Measurements from ENCODE around the gene DGKZ.

Gene DGKZ

DNA sequence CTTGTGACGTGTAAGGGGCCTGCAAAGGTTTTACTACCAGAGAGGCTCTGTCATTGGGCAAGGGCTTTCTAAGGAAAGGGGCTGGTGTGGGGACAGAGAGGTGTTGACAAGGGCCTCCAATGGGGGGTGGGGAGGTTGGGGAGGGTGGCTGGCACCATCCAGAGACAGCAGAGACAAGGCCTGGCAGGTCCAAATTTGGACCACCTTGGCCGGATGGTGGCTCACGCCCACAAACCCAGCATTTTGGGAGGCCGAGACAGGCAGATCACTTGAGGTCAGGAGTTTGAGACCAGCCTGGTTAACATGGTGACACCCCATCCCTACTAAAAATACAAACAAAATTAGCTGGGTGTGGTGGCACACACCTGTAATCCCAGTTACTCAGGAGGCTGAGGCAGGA, 46.5 kb downstream of the DGKZ start:
- DNase-seq (ENCODE audit: low spot score), result no peak

DNA sequence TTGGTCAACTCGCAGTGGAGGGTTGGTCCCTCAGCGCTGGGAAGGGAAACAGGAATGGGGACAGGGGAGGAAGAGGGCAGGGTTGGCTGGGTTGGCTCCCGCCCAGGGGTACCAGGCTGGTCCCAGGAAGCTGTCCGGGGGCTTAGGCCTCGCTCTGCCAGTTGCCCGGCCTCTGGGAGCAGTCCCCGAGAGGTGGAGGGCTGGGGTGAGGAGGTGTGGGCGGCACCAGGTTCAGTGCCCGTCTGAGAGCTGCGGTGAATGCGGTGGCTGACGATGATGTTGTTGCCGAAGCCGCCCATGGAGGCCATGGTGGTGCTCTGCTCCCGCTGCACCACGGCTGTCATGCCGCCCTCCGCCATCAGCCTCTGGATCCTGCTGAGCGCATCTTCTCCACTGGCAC, 50.3 kb downstream of the DGKZ start:
- no peak for DNase-seq (ENCODE audit: low spot score)

DNA sequence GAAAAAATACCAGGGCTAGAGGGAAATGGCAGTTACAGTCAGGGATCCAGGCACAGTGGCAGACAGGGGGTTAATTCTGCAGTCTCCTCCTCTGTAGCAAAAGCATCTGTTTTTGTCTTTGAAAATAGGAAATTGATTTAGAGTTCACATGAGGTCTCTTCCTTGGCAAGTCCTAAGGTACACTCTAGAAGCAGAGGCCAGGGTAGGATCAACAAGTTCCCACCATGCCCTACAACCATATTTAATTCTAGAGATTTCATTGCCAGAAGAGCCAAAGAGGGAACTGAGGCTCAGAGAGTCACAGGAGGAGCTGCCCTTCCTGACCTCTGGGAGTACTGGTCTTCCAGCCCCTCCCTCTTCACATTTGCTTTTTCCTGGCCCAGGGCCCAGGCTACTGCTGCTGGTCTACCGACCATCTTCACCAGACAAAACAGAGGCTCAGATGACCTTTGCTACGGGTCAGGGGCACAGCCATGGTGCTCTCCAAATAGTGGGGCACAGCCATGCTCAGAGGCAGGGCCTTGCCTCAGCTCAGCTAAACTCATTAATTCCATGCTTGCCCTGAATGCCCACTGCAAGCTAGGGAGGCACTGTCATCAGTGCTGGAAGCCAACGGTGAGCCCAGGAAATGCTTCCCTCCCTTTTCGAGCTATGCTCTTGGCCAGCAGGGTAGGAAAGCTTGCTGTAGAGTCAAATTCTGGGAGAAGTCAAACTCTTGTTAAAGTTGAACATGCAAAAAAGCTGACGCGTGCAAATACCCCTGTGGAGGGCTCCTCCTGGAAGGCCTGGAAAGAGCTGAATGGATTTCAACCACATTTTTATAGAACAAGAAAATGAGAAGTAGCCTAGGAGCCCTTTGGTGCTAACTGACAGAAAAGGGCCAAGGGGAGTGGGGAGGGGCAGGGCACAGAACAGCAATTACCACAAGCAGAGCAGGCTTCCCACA, 56.0 kb downstream of the DGKZ start:
- no peak for DNase-seq (ENCODE audit: low spot score)

DNA sequence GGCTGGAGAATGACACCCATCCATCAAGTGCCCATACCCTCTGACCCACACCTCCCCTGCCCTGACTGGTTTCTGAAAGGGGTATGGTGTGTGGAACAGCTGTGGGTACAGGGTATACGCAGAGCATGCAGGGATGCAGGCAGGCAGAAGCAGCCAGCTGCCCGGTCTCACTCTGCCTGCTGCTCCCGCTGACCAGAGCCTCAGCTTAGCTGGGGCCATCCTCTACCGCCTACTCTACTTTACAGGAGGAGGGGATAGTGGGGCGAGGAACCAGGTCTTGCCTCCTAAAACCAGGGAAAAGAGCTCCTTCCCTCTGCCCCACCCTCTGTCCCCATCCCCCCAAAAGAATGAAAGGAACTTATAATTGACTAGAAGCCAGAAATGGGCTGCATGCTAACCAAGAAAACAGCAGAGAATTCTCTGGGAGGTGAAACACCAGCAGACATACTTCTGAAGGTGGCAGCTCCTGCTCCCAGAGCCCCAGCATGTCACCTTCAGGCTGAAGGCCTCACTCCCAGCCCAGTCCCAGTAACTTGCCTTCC, 57.3 kb downstream of the DGKZ start:
- DNase-seq (ENCODE audit: low spot score), result no peak

DNA sequence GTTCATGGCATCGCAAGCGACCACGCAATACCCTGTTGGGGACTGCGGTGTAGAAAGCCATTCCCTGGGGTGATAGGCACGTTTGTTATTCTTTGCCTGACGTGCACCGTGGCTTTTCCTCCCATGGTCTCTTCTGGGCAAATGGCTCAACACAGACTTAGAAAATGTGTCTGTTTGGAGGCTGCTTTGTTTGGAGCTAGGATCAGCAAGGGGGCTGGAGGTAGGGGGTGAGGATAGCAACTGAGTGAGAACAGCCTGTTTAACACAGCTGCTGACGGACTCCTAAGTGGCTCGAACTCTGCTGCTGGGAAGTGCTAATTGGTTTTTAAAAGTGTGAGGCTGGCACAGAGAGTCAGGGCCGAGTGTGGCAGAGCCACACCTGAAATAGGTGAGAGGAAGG, 60.4 kb downstream of the DGKZ start:
- no peak for DNase-seq (ENCODE audit: low spot score)

DNA sequence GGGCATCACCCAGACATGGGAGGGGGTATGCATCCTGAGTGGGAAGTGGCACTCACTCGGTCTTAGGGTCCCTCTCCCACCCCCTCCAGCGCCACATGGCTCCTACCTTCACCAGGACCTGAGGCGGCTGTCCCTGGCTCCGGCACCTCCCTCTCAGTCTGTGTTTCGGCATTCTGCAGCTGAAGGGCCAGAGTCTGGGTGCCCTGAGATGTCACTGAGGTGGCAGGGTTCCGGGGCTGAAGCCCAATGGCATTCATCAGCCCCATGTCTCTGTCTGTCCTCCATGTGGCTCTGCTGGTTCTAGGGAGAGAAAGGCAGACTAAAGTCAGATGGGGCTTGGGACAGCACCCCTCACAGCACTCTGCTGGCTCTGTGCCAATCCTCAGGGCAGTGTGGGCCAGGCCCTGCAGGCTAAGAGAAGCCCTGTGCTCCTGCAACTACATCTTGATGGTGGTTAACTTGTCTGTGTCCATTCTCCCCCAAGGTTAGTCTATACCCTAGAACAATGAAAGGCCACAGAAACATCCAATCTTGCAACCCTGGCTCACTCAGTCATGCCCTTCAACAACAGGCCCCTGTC, 61.2 kb downstream of the DGKZ start:
- no peak for DNase-seq (ENCODE audit: low spot score)

DNA sequence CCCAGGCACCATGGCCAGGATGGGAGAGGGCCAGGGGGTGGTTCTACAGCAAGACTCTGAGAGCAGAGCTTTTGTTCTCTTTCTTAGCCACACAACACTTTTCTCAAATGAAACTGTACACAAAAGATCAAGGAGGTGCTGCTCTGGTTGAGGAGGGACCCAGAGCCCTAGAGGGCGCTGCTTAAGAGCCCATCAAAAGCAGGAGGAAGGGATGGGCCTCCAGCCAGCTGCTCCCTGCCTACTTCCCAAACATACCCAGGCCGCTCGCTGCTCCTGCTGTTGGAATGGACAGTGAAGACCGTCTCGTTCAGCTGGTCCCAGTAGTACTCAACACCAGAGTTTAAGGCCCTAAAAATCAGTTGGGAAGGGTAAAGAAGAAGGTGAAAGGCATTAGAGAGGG, 62.8 kb downstream of the DGKZ start:
- no peak for DNase-seq (ENCODE audit: low spot score)

DNA sequence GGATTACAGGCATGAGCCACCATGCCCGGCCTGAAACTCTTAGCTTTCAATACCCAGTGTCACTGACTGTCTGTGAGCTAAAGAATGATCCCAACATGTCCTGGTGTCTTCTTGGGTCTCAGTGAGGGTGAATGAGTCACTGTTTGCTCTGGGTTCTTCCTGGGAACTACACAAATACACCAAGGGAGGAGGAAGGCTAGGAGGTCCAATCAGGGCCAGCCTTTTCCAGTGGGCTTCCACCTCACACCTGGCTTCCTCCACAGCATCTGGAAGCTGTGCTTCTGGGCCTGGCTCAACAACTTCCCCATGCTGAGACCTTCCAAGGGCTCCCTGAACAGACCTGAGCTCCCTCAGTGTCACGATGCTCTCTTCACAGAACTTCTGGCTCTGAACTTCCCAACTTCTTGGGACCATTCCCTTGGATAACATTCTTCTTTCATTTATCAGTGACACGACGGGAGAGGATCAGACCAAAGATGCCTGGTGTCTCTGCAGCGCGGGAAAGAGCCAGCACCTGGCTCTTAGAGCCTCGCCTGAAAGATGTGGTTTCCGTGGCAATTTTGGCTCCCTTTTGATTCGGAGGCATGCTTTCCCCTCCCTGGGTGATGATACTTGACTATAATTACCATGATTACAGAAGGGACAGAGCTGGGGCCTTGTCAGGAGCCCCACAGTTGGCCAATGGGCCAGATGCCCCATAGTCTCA, 66.7 kb downstream of the DGKZ start:
- DNase-seq (ENCODE audit: low spot score), result no peak

DNA sequence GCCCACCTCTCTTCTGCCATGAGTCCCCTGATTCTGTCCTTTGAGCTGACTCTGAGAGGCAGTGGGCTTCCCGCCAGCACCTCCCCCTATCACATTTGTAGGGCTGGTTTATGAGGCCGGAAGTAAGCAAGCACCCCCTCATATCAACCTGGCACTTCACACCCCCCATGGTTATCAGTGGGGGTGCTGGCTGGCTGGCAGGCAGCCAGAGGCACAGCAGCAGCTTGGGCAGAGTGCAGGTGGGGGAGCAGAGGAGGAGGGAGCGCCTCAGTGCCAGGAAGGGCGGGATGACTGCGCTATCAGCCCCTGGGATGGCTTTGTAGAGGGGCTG, 67.2 kb downstream of the DGKZ start:
- DNase-seq (ENCODE audit: low spot score), result no peak

DNA sequence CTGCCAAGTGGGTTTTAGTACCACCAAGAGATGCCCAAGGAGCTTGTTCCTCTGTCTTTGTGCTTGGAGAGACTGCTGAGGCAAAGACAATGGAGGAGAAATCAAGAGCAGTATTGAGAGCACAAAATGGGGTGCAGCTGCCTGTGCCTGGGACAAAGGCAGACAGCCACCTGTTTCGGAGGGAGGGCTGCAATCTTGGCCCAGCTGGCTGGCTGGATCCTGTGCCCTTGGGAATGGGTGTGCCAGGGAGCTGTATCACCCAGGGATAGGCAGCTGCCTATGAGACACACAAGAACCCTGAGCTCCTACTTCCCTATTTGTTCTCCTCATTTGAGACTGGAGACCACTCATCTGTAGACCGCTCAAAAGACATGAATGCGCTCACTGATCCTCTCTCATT, 67.6 kb downstream of the DGKZ start:
- no peak for DNase-seq (ENCODE audit: low spot score)

DNA sequence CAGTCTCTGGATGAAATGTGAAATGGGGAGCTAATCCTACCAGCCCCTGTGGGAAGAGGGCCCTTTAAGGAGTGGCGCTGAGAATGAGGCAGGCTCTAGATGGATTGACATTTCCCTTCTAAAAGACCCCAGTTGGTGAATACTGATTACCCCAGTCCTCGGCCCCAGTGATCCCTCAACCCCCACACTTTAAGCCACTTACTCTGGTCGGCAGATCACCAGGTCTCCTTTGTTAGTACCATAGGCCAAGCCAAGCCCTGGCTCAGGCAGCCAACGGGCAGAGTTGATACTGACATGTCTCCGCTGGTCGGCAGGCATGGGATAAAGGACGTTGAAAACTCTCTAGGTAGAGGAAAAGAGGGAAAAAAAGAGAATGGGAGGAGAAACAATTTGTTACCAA, 70.4 kb downstream of the DGKZ start:
- no peak for DNase-seq (ENCODE audit: low spot score)

DNA sequence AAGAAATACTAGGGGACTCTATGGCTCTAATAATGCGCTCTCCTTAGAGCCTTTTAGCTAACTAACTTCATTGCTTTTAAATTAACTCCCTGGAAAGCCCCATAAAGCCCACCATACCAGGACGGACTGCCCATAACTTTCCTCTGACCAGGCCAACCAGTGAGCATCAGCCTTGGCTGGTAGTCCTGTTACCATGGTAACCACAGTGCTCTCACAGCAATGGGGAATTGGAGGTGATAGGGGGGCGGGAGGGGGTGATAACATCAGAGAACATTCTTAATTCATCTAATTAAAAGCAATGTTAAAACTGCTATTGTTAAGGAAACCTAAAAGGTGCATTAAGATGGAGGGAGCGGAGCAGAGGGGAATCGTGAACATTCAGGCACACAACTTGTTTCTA, 71.5 kb downstream of the DGKZ start:
- no peak for DNase-seq (ENCODE audit: low spot score)

DNA sequence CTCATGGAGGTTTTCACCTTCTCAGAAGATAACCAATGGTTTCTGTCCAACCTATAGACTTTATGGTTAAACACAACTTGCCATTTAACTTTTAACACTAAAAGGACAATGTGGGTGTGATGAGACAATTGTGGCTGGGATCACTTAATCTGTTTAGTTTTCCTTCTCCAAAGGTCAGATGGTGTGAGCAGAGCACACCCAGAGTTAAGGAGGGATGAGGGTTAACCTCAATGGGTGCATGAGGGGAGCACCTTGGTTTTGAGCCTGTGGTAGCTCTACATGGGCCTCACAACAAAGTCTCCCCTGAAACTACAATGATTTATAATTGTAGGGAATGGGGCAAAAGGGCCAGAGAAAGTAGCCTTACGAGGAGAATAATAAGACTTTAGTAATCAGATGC, 73.2 kb downstream of the DGKZ start:
- no peak for DNase-seq (ENCODE audit: low spot score)

DNA sequence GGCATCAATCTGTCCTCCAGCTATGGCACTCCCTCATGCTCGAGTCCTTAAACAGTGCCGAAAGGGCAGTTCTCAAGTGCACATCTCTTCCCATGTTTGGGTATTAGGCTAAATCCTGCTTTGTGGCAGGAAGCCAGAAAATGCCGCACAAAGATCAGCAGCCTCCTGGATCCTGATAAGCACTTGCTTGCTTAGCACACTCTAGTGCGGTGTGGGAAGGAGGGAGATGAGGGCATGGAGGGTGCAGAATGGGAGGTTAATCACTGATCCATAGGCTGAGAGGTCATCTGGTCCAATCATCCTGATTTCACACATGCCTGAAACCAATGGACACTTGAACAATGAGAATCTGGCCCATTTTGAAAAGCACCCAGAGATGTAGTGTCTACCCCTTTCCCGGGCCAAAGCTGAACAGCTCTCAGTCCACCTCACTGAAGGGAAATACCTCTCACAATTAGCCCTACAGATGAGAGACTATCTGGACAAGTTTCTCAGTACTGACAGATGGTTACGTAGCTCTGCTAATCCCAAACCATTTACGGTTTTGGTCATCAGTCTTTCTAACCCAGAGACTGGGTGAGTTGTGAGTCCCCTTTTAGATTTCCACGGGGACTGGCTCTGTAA, 74.1 kb downstream of the DGKZ start:
- no peak for DNase-seq (ENCODE audit: low spot score)

DNA sequence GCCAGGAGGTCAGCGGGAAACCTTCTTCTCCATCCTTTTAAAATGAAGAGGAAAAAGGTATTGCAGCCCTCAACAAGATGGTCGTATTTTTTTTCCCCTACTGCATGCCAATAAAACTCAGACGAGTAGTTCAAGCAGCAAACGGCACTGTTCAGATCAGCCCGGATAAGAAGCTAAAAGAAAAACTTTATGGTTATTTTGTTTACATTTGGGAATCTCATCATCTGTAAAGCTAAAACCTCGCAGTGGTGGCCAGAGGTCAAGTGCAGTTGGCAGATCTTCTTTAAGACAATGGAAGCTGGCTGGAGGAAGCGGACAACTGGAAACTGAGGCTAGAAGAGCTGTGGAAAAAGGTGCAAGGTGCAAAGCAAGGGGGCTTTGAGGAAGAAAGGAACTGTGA, 75.3 kb downstream of the DGKZ start:
- DNase-seq (ENCODE audit: low spot score), result no peak

DNA sequence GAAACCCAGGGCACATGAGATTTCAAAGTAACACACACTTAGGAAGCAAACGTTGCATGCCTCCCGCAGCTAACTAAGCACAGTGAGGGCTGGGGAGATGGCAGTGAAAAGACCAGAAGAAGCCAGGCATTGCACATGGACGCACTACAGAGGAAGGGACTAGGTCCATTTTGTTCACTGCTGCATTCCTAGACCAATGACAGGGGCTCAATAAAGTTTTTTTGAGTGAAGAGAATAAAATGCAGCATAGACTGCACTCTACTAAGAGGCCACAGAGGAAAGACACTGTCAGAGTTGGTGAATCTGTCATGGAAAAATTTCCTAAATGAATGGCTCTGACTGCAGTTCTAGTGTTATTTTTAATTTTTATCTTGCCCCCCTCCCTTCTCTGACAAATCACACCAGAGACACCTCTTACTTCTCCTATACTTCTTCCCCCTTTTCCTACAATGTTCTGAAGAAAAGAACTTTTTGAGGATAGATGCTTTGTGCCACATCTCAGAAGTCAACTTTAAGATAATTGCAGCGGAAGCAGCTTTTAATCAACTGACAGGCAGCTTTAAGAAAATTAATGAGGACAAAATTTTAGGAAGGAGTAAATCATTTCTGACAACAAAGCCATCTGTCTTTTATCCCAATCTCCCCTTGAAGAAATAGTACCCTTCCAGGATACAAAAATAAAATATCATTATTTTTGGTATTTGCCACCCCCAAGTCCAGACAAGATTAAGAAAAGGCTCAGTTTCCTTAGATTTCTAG, 79.1 kb downstream of the DGKZ start:
- DNase-seq (ENCODE audit: low spot score), result no peak

DNA sequence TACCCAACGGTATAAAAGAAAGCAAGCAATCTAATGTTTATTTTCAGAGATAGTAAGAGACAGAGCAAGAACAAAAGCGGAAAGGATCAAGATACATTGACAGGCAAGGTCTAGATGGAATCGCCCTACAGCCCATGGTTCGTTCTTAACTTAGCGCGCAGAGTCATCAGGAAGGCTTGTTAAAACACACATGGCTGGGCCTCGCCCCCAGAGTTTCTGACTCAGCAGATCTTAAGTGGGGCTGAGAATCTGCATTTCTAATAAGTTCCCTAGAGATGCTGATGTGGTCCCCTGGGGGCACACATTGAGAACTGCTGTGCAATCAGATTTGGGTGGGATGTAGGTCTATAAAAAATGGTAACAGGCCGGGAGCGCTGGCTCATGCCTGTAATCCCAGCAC, 80.1 kb downstream of the DGKZ start:
- no peak for DNase-seq (ENCODE audit: low spot score)

DNA sequence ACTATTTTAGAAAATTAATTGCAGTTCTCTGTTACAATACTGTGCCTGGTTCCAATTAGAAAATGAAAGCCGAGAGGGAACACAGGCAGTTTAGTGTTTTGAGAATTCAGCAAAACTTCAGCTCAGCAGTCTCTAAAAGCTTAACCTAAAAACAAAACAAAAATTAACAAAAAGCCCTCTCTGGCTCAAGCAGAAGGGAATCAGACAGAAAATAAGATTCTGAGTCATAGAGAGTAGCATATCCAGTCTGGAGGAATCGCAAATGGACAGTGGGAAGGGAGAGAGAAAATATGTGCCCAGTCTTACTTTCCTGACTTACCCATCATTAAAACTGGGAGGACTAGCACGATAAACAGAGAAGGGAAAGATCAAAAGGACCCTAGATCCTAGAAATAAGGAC, 82.5 kb downstream of the DGKZ start:
- no peak for DNase-seq (ENCODE audit: low spot score)

All from CD4-positive, alpha-beta T cell treated with Interleukin-15 for 4 hours (primary cell).